Measurements from ENCODE around the gene SMIM20.

DNA sequence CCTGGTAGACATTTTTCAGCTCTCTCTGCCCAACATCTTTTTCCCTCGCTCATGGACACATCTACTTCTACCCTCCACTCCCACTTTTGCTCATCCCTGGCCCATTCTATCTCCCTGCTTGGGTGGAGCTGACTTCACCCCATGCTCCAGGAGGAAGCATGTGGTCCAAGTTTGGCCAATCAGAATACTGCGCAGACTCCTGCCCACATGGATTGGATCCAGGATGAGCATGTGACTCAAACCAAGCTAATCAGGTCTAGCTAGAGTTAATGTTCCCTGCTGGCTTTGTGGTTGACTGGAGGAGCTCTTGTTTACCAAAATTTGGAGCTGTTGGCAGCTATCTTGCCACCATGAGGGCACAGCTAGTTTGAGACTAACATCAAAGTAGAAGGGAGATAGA lies 22.7 kb downstream of the SMIM20 start:
- TF ChIP-seq POLR2A (IDR thresholded peaks at IDR 0.05) = no peak
- TF ChIP-seq, protein P1, sequence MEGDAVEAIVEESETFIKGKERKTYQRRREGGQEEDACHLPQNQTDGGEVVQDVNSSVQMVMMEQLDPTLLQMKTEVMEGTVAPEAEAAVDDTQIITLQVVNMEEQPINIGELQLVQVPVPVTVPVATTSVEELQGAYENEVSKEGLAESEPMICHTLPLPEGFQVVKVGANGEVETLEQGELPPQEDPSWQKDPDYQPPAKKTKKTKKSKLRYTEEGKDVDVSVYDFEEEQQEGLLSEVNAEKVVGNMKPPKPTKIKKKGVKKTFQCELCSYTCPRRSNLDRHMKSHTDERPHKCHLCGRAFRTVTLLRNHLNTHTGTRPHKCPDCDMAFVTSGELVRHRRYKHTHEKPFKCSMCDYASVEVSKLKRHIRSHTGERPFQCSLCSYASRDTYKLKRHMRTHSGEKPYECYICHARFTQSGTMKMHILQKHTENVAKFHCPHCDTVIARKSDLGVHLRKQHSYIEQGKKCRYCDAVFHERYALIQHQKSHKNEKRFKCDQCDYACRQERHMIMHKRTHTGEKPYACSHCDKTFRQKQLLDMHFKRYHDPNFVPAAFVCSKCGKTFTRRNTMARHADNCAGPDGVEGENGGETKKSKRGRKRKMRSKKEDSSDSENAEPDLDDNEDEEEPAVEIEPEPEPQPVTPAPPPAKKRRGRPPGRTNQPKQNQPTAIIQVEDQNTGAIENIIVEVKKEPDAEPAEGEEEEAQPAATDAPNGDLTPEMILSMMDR (IDR thresholded peaks at IDR 0.05) = no peak

All from esophagus squamous epithelium (tissue), 4 donors.